B cell (primary cell): Measurements from ENCODE around the gene PIM2. TPM values are rescaled to one million over a fixed set of nuclear protein-coding genes. Genes with fewer than 3 reads are reported as not detected.

ENCODE experiments used
- ATAC-seq: fragments of 200-7000 bp; cut with Tn5 transposase; one replicate; pipeline ENCODE4 v1.10.0; 2021; ENCODE audit warnings: low read depth, mild to moderate bottlenecking, moderate number of reproducible peaks, moderate library complexity
- CTCF ChIA-PET: fragments of 350-600 bp; sonication (Branson Sonifier 250); formaldehyde crosslinking; loops from one replicate; lab custom pipeline; 2021; ENCODE audit warnings: antibody characterized with exemption, inconsistent platforms; lab: Charles Lee
- POLR2A ChIA-PET: fragments of 350-600 bp; sonication (Branson Sonifier 250); formaldehyde crosslinking; loops from one replicate; lab custom pipeline; 2021; ENCODE audit warnings: antibody characterized with exemption; lab: Charles Lee
- DNase-seq: peaks from one replicate; pipeline ENCODE4 v3.0.0; 2013
- H2AFZ ChIP-seq: 2 replicates; pipeline ENCODE4 v1.6.1; 2012; ENCODE audit warnings: mild to moderate bottlenecking, low read depth, low read length; ENCODE audit not compliant: insufficient read depth, poor library complexity, severe bottlenecking
- H3K27ac ChIP-seq, 2 donors: 1 replicate in 1 of 2; 2 replicates in 1 of 2; pipeline ENCODE4 v1.5.1; 2012 to 2013; ENCODE audit warnings: low read length in 2 of 2, mild to moderate bottlenecking in 2 of 2, moderate library complexity in 1 of 2
- H3K27me3 ChIP-seq, 4 experiments: fragments of 200-600 bp in 1 of 4; sonication (generic) in 1 of 4; replicated peaks in 1 of 4; 1 replicate in 2 of 4; 2 replicates in 2 of 4; pipeline versions ENCODE4 v1.6.1 to v1.7.0; 2013 to 2016; ENCODE audit warnings: low read length in 3 of 4, mild to moderate bottlenecking in 2 of 4, mixed read lengths in 1 of 4, moderate library complexity in 1 of 4; ENCODE audit not compliant: insufficient read depth in 4 of 4, control insufficient read depth in 3 of 4; ENCODE audit errors: control extremely low read depth in 1 of 4
- H3K36me3 ChIP-seq, 2 experiments: replicated peaks in 1 of 2; 1 replicate in 1 of 2; 2 replicates in 1 of 2; pipeline versions ENCODE4 v1.6.1 to v1.7.1; 2013; ENCODE audit warnings: low read length in 1 of 2; ENCODE audit not compliant: insufficient read depth in 2 of 2, control insufficient read depth in 1 of 2; ENCODE audit errors: control extremely low read depth in 1 of 2, extremely low read depth in 1 of 2
- H3K4me1 ChIP-seq, 2 donors: fragments of 200-600 bp in 1 of 2; sonication (generic) in 1 of 2; 1 replicate in 1 of 2; 2 replicates in 1 of 2; pipeline versions ENCODE4 v1.5.1 to v1.6.1; 2013 to 2017; ENCODE audit warnings: low read length in 2 of 2; ENCODE audit not compliant: control insufficient read depth in 2 of 2, insufficient read depth in 2 of 2
- H3K4me2 ChIP-seq: replicated peaks from 2 replicates; pipeline ENCODE3; 2012; ENCODE audit warnings: mild to moderate bottlenecking, low read depth, low read length; ENCODE audit not compliant: poor library complexity, severe bottlenecking
- H3K4me3 ChIP-seq, 5 experiments: fragments of 200-600 bp in 1 of 5; sonication (generic) in 1 of 5; 1 replicate in 3 of 5; 2 replicates in 2 of 5; pipeline versions ENCODE4 v1.5.1 to v1.7.0; 2011 to 2016; ENCODE audit warnings: low read length in 4 of 5, mild to moderate bottlenecking in 4 of 5, low read depth in 2 of 5, control low read depth in 1 of 5, moderate library complexity in 1 of 5; ENCODE audit not compliant: insufficient read depth in 1 of 5; ENCODE audit errors: control extremely low read depth in 1 of 5, extremely low read depth in 1 of 5
- H3K79me2 ChIP-seq: fragments of 200-600 bp; sonication (generic); one replicate; pipeline ENCODE4 v1.6.0; 2016; ENCODE audit warnings: low read length; ENCODE audit not compliant: control insufficient read depth, insufficient read depth
- H3K9ac ChIP-seq: fragments of 200-600 bp; sonication (generic); 2 replicates; pipeline ENCODE4 v1.6.1; 2017; ENCODE audit warnings: mild to moderate bottlenecking, low read length, moderate library complexity
- H3K9me3 ChIP-seq, 3 donors: one replicate each; pipeline versions ENCODE4 v1.6.1 to v1.7.1; 2013; ENCODE audit warnings: low read length in 2 of 3; ENCODE audit not compliant: control insufficient read depth in 2 of 3, insufficient read depth in 1 of 3; ENCODE audit errors: control extremely low read depth in 1 of 3
- H4K20me1 ChIP-seq: 2 replicates; pipeline ENCODE4 v1.6.0; 2012; ENCODE audit warnings: mild to moderate bottlenecking, low read length; ENCODE audit not compliant: insufficient read depth, control insufficient read depth, poor library complexity, severe bottlenecking
- H3K27ac Mint-ChIP-seq: one replicate; pipeline ENCODE4 v1.8.0; 2021; ENCODE audit warnings: mixed read lengths
- H3K27me3 Mint-ChIP-seq: one replicate; pipeline ENCODE4 v1.8.0; 2021; ENCODE audit warnings: mixed read lengths
- H3K4me1 Mint-ChIP-seq: one replicate; pipeline ENCODE4 v1.8.0; 2021; ENCODE audit warnings: mixed read lengths
- H3K4me3 Mint-ChIP-seq: one replicate; pipeline ENCODE4 v1.8.0; 2021; ENCODE audit warnings: mixed read lengths
- H3K9me3 Mint-ChIP-seq: one replicate; pipeline ENCODE4 v1.8.0; 2022; ENCODE audit warnings: mixed read lengths; ENCODE audit not compliant: insufficient read depth
- CTCF ChIP-seq: fragments of 200-600 bp; IDR thresholded peaks from one replicate; pipeline ENCODE4 v1.8.0; 2022; ENCODE audit warnings: antibody characterized with exemption, mild to moderate bottlenecking
- EZH2 ChIP-seq: IDR thresholded peaks from 2 replicates; pipeline ENCODE4 v1.6.1; 2012; ENCODE audit warnings: borderline replicate concordance, low read depth, mild to moderate bottlenecking, moderate library complexity, low read length; ENCODE audit not compliant: insufficient read depth, poor library complexity, severe bottlenecking
- WGBS: methylation state at CpG from one replicate; pipeline ENCODE4 v1.1.5; 2013; ENCODE audit warnings: missing lambda C conversion rate; ENCODE audit not compliant: insufficient coverage; 5-methylcytosine and 5-hydroxymethylcytosine counted together
- intact Hi-C: fragments of 100-400 bp; cut with micrococcal nuclease; formaldehyde crosslinking; loops from one replicate; pipeline ENCODE4 v1.10.0; 2022
- polyA plus RNA-seq: library from polyadenylated mRNA; depleted of rRNA; stranded (reverse); fragments of >200 nt; gene quantifications from 2 replicates; pipeline ENCODE4 v1.2.3, GENCODE V29; 2012
- total RNA-seq, 2 donors: library from RNA; stranded (reverse); fragments of 120-200 nt in 1 of 2; gene quantifications; 1 replicate in 1 of 2; 2 replicates in 1 of 2; pipeline versions ENCODE4 v1.2.3 to v1.2.4, GENCODE V29; 2013 to 2022

PIM2 gene
- total and polyA plus RNA-seq, 2 donors (not counting 1 experiment from before 2014, with no cell fraction given) = 276 to 315 TPM

GRCh38 chrX:48948589-48948988 lies 29.8 kb upstream of the PIM2 start:
- Histone ChIP-seq H3K27ac (no peak overlapping the region), H3K9me3 (no peaks in the 10 kb centered on the region), H3K4me2 (no peak overlapping the region), H3K9ac (no peak overlapping the region), H3K36me3 (peaks cover 0 to 17% of the 10 kb centered on the region in 2 experiments), H3K4me1 (peaks cover 19 to 32% of the 10 kb centered on the region in 2 donors), H3K79me2 (peaks cover 83% of the 10 kb centered on the region), H2AFZ (no peak overlapping the region), H3K4me3 (no peak overlapping the region), H3K27me3 (no peaks in the 10 kb centered on the region), H4K20me1 (peaks cover 7% of the 10 kb centered on the region)
- intact Hi-C loops = no loop called here
- Mint-ChIP-seq H3K27me3 (no peaks in the 10 kb centered on the region), H3K27ac (no peak overlapping the region), H3K4me1 (peaks cover 34% of the 10 kb centered on the region), H3K4me3 (no peak overlapping the region), H3K9me3 (no peaks in the 10 kb centered on the region)
- WGBS = no CpG with 5 or more reads among the region's 1 CpG
- no peak for DNase-seq
- ChIA-PET POLR2A (interaction anchor here (0.6 kb wide), 1 partner anchor 10 kb away, joined by 3 read pairs; no protein-coding TSS in a partner anchor), CTCF (interaction anchor here (1.0 kb wide), 1 partner anchor 35 kb away, joined by 3 read pairs; no protein-coding TSS in a partner anchor)
- no peak for ATAC-seq
- TF ChIP-seq EZH2 (no peak), CTCF (no peak)

- no peaks in the 10 kb centered on the region for H3K9me3 ChIP-seq
- WGBS = no CpG with 5 or more reads among the region's 8 CpGs
- intact Hi-C loops = loop anchor here (1.0 kb wide), 2 partner anchors 28 to 297 kb away; no protein-coding TSS in a partner anchor
- H3K79me2 ChIP-seq = peaks cover 82% of the 10 kb centered on the region
- H3K4me3 ChIP-seq = no peak overlapping the region
- H3K27ac Mint-ChIP-seq = peak overlapping the region; percentile 20
- no peak overlapping the region for H3K9ac ChIP-seq
- no peaks in the 10 kb centered on the region for H3K27me3 Mint-ChIP-seq
- H4K20me1 ChIP-seq = no peaks in the 10 kb centered on the region
- POLR2A ChIA-PET = interaction anchor here (0.7 kb wide), 1 partner anchor 98 kb away, joined by 6 read pairs; the partner anchor contains the start of gene TFE3
- peak; percentile 65 for ATAC-seq
- H3K4me1 Mint-ChIP-seq = peaks cover 43% of the 10 kb centered on the region
- no peak for TF ChIP-seq EZH2
- TF ChIP-seq CTCF = peak; percentile 83
- H3K4me3 Mint-ChIP-seq = no peak overlapping the region
- no peak overlapping the region for H2AFZ ChIP-seq
- H3K27me3 ChIP-seq = no peaks in the 10 kb centered on the region
- peaks cover 0 to 16% of the 10 kb centered on the region in 2 experiments for H3K36me3 ChIP-seq
- H3K4me1 ChIP-seq = peaks cover 23 to 39% of the 10 kb centered on the region in 2 donors
- peak overlapping the region; percentile 22 for H3K4me2 ChIP-seq
- no peaks in the 10 kb centered on the region for H3K9me3 Mint-ChIP-seq
- no peak overlapping the region for H3K27ac ChIP-seq
- DNase-seq = peak; percentile 65
- CTCF ChIA-PET = interaction anchor here (0.6 to 4.5 kb wide), 15 partner anchors 9 to 734 kb away, joined by 3 to 33 read pairs (median 4); partner anchors contain the start of genes HDAC6, KCND1 and SLC35A2
These were observed 26.9 kb upstream of the PIM2 start for GRCh38 chrX:48945517-48946348.
